Smooth muscle cell (in vitro differentiated cells): ENCODE data around the gene FBXL17. TPM values are rescaled to one million over a fixed set of nuclear protein-coding genes. Genes with fewer than 3 reads are reported as not detected.

Source experiments
- DNase-seq: peaks from one replicate; lab custom pipeline; 2025; ENCODE audit not compliant: unreplicated experiment; lab: John Stamatoyannopoulos, UW
- H2AFZ ChIP-seq: fragments of 200-600 bp; sonication (generic); 2 replicates; pipeline ENCODE4 v1.6.0; 2016; ENCODE audit warnings: antibody characterized with exemption, low read depth, mild to moderate bottlenecking
- H3F3A ChIP-seq: fragments of 200-600 bp; sonication (generic); 2 replicates; pipeline ENCODE4 v1.6.0; 2017; ENCODE audit warnings: antibody characterized with exemption, low read depth
- H3K27ac ChIP-seq: fragments of 200-600 bp; sonication (generic); 2 replicates; pipeline ENCODE4 v1.5.1; 2016; ENCODE audit warnings: low read depth, mild to moderate bottlenecking
- H3K27me3 ChIP-seq: fragments of 200-600 bp; sonication (generic); 2 replicates; pipeline ENCODE4 v1.6.1; 2016; ENCODE audit warnings: low read depth, mild to moderate bottlenecking
- H3K36me3 ChIP-seq: fragments of 200-600 bp; sonication (generic); 2 replicates; pipeline ENCODE4 v1.5.1; 2016; ENCODE audit warnings: low read depth
- H3K4me1 ChIP-seq: fragments of 200-600 bp; sonication (generic); 2 replicates; pipeline ENCODE4 v1.5.1; 2016; ENCODE audit warnings: low read depth
- H3K4me2 ChIP-seq: fragments of 200-600 bp; sonication (generic); 2 replicates; pipeline ENCODE4 v1.6.0; 2016; ENCODE audit warnings: mild to moderate bottlenecking
- H3K4me3 ChIP-seq: fragments of 200-600 bp; sonication (generic); 2 replicates; pipeline ENCODE4 v1.5.1; 2016; ENCODE audit warnings: mild to moderate bottlenecking
- H3K79me2 ChIP-seq: fragments of 200-600 bp; sonication (generic); 2 replicates; pipeline ENCODE4 v1.6.0; 2016; ENCODE audit warnings: low read depth, mild to moderate bottlenecking
- H3K9ac ChIP-seq: fragments of 200-600 bp; sonication (generic); 2 replicates; pipeline ENCODE4 v1.6.0; 2016; ENCODE audit warnings: low read depth
- H3K9me3 ChIP-seq: fragments of 200-600 bp; sonication (generic); replicated peaks from 2 replicates; pipeline ENCODE4 v1.5.1; 2016; ENCODE audit warnings: low read depth
- H4K20me1 ChIP-seq: fragments of 200-600 bp; sonication (generic); 2 replicates; pipeline ENCODE4 v1.6.0; 2016; ENCODE audit warnings: low read depth
- CTCF ChIP-seq: fragments of 200-600 bp; sonication (generic); IDR thresholded peaks from 2 replicates; pipeline ENCODE4 v1.5.1; 2017; ENCODE audit warnings: borderline replicate concordance, mild to moderate bottlenecking, antibody characterized with exemption; ENCODE audit not compliant: insufficient read depth, poor library complexity, severe bottlenecking
- WGBS: methylation state at CpG from one replicate; pipeline ENCODE4 v1.1.7; 2016; ENCODE audit warnings: low lambda C conversion rate; 5-methylcytosine and 5-hydroxymethylcytosine counted together
- polyA plus RNA-seq: library from polyadenylated mRNA; unstranded; fragments of >200 nt; fragmentation: Nextera tagmentation; extraction: Ambion mirVana; gene quantifications from 2 replicates; pipeline ENCODE4 v1.2.1, GENCODE V29; 2016
- total RNA-seq: library from RNA; depleted of rRNA; stranded (reverse); fragments of >200 nt; gene quantifications from 2 replicates; pipeline ENCODE4 v1.2.3, GENCODE V29; 2014

Gene FBXL17
- total and polyA plus RNA-seq, 2 experiments from 2014 or later, result 5.4 to 16.0 TPM

GRCh38 chr5:108193021-108193795, 188.7 kb downstream of the FBXL17 start:
- TF ChIP-seq CTCF, result no peak
- Histone ChIP-seq H3K79me2 (no peaks in the 10 kb centered on the region), H4K20me1 (no peaks in the 10 kb centered on the region), H3K27me3 (no peaks in the 10 kb centered on the region), H3F3A (no peaks in the 10 kb centered on the region), H3K9me3 (no peaks in the 10 kb centered on the region), H3K4me1 (peaks cover 13% of the 10 kb centered on the region), H3K27ac (peak overlapping the region; percentile 53), H3K4me2 (peak overlapping the region; percentile 61), H3K36me3 (no peaks in the 10 kb centered on the region), H3K4me3 (no peak overlapping the region), H2AFZ (no peak overlapping the region), H3K9ac (no peak overlapping the region)
- 32% methylated on average over 2 of the region's 2 CpGs for WGBS
- DNase-seq, result no peak

GRCh38 chr5:108184940-108185339, 197.0 kb downstream of the FBXL17 start:
- Histone ChIP-seq H2AFZ (no peak overlapping the region), H3K4me1 (no peaks in the 10 kb centered on the region), H3K27ac (no peak overlapping the region), H3K4me3 (no peak overlapping the region), H3K27me3 (no peaks in the 10 kb centered on the region), H3K4me2 (no peak overlapping the region), H3K36me3 (no peaks in the 10 kb centered on the region), H4K20me1 (no peaks in the 10 kb centered on the region), H3K9me3 (no peaks in the 10 kb centered on the region), H3K79me2 (no peaks in the 10 kb centered on the region), H3F3A (no peaks in the 10 kb centered on the region), H3K9ac (no peak overlapping the region)
- TF ChIP-seq CTCF, result no peak
- DNase-seq, result no peak
- WGBS, result 97% methylated on average over 3 of the region's 3 CpGs

GRCh38 chr5:108181975-108182374, 199.9 kb downstream of the FBXL17 start:
- no peak for DNase-seq
- H3K9ac ChIP-seq, result no peak overlapping the region
- no peak overlapping the region for H3K4me2 ChIP-seq
- no peaks in the 10 kb centered on the region for H3K27me3 ChIP-seq
- H3K4me1 ChIP-seq, result no peaks in the 10 kb centered on the region
- H3K4me3 ChIP-seq, result no peak overlapping the region
- no peak for TF ChIP-seq CTCF
- no peak overlapping the region for H3K27ac ChIP-seq
- no peaks in the 10 kb centered on the region for H4K20me1 ChIP-seq
- H2AFZ ChIP-seq, result no peak overlapping the region
- 85% methylated on average over 7 of the region's 7 CpGs for WGBS
- no peaks in the 10 kb centered on the region for H3F3A ChIP-seq
- H3K79me2 ChIP-seq, result no peaks in the 10 kb centered on the region
- no peaks in the 10 kb centered on the region for H3K36me3 ChIP-seq
- H3K9me3 ChIP-seq, result no peaks in the 10 kb centered on the region

GRCh38 chr5:108174286-108174685, 207.6 kb downstream of the FBXL17 start:
- no peak for DNase-seq
- Histone ChIP-seq H4K20me1 (no peaks in the 10 kb centered on the region), H3F3A (no peaks in the 10 kb centered on the region), H3K4me2 (no peak overlapping the region), H3K79me2 (no peaks in the 10 kb centered on the region), H2AFZ (no peak overlapping the region), H3K36me3 (no peaks in the 10 kb centered on the region), H3K4me1 (no peaks in the 10 kb centered on the region), H3K27ac (no peak overlapping the region), H3K4me3 (no peak overlapping the region), H3K9ac (no peak overlapping the region), H3K27me3 (no peaks in the 10 kb centered on the region), H3K9me3 (no peaks in the 10 kb centered on the region)
- TF ChIP-seq CTCF, result no peak
